Measurements from ENCODE around the gene CHN2. TPM values are rescaled to one million over a fixed set of nuclear protein-coding genes. Genes with fewer than 3 reads are reported as not detected.
"Not testable (repeated sequence)": the region's sequence is repeated elsewhere in the genome, so short reads cannot be mapped to it uniquely, and the experiment has no call there.

Gene CHN2
- total and polyA plus RNA-seq, 10 donors = 4.2 to 52.0 (median 28.5) TPM

GRCh38 chr7:29262191-29262917, 67.8 kb downstream of the CHN2 start:
- 83 to 90% (median 87%) methylated on average over 2 of the region's 2 CpGs for WGBS, 5 donors
- TF ChIP-seq POLR2A (IDR thresholded peaks at IDR 0.05) (no peak), POLR2AphosphoS5 (IDR thresholded peaks at IDR 0.05) (no peak)
- TF ChIP-seq, protein P1, sequence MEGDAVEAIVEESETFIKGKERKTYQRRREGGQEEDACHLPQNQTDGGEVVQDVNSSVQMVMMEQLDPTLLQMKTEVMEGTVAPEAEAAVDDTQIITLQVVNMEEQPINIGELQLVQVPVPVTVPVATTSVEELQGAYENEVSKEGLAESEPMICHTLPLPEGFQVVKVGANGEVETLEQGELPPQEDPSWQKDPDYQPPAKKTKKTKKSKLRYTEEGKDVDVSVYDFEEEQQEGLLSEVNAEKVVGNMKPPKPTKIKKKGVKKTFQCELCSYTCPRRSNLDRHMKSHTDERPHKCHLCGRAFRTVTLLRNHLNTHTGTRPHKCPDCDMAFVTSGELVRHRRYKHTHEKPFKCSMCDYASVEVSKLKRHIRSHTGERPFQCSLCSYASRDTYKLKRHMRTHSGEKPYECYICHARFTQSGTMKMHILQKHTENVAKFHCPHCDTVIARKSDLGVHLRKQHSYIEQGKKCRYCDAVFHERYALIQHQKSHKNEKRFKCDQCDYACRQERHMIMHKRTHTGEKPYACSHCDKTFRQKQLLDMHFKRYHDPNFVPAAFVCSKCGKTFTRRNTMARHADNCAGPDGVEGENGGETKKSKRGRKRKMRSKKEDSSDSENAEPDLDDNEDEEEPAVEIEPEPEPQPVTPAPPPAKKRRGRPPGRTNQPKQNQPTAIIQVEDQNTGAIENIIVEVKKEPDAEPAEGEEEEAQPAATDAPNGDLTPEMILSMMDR (IDR thresholded peaks at IDR 0.05 in 8 of 11, conservative IDR thresholded peaks at IDR 0.05 in 3 of 11) = no peak
- H3K9me3 ChIP-seq = no peaks in the 10 kb centered on the region
- DNase-seq = no peak
- H3K27ac ChIP-seq = no peak overlapping the region
- no peaks in the 10 kb centered on the region for H3K27me3 ChIP-seq (replicated peaks in 1 of 7)
- peaks cover 0 to 4% (median 0%) of the 10 kb centered on the region in 6 donors for H3K36me3 ChIP-seq
- peaks cover 0 to 14% (median 6%) of the 10 kb centered on the region in 6 donors for H3K4me1 ChIP-seq
- H3K4me3 ChIP-seq = no peak overlapping the region
- intact Hi-C loops (cut with DNase I; ENCODE audit: low total_unique reads) = no loop called here

DNA sequence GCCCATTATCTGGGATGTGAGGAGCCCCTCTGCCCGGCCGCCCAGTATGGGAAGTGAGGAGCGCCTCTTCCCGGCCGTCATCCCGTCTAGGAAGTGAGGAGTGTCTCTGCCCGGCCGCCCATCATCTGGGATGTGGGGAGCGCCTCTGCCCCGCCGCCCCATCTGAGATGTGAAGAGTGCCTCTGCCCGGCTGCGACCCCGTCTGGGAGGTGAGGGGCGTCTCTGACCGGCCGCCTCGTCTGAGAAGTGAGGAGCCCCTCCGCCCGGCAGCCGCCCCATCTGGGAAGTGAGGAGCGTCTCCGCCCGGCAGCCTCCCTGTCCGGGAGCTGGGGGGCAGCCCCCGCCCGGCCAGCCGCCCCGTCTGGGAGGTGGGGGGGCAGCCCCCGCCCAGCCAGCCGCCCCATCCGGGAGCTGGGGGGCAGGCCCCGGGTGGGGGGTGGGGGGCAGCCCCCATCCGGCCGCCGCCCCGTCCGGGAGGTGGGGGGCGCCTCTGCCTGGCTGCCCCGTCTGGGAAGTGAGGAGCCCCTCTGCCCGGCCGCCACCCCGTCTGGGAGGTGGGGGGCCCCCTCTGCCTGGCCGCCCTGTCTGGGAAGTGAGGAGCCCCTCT, 69.1 kb downstream of the CHN2 start:
- H3K9me3 ChIP-seq; H3K4me3 ChIP-seq; H3K27me3 ChIP-seq (replicated peaks in 1 of 7); H3K36me3 ChIP-seq; H3K27ac ChIP-seq; intact Hi-C loops (cut with DNase I; ENCODE audit: low total_unique reads): not testable (repeated sequence)
- peaks cover 0 to 14% (median 6%) of the 10 kb centered on the region in 6 donors for H3K4me1 ChIP-seq
- peak; percentile 69 for DNase-seq
- WGBS, 5 donors = 97 to 100% (median 98%) methylated on average over 2 to 44 of the region's 44 CpGs

DNA sequence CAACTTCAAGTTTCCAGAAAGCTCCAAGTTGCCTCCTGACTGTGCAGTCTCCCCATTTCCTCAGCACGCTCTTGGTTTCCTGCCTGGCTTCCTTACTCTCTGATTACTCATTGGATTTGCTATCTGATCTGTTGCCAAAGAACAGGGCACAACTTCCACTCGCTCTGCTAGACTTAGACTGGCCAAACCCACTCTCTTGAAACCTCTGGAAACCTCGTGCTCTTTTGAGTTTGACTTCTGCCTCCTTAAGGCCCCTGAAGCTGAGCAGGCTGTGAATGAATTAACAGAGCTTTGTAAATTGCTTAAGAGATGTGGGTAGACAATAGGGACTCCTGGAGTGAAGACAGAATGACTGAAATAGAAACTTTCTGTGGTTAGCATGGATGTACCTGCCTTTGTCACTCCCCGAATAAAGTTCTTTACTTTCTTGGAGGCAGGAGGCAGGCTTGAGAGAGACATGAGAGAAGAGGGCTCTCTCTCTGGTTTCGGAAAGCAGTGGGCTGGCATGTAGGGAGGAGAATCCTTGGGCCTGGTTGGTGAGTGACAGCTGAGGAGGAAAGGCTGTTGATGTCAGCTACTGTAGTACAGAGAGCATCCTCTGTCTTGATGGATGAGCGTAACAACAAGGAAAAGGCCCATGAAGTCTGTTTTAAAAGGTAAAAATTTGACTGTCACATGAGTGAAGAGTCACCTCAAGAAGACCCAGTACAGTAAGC, 70.8 kb downstream of the CHN2 start:
- Histone ChIP-seq H3K4me3 (no peak overlapping the region), H3K36me3 (peaks cover 0 to 4% (median 0%) of the 10 kb centered on the region in 6 donors), H3K27me3 (replicated peaks in 1 of 7) (no peaks in the 10 kb centered on the region), H3K9me3 (no peaks in the 10 kb centered on the region), H3K4me1 (peaks cover 0 to 20% (median 6%) of the 10 kb centered on the region in 6 donors), H3K27ac (peak overlapping the region in 1 of 8 donors; percentile 7)
- DNase-seq = no peak
- WGBS, 5 donors = 49 to 65% (median 50%) methylated on average over 6 of the region's 6 CpGs
- TF ChIP-seq, protein P1 (IDR thresholded peaks at IDR 0.05 in 8 of 11, conservative IDR thresholded peaks at IDR 0.05 in 3 of 11) = no peak
- no peak for TF ChIP-seq POLR2AphosphoS5 (IDR thresholded peaks at IDR 0.05)
- TF ChIP-seq POLR2A (IDR thresholded peaks at IDR 0.05) = no peak
- intact Hi-C loops (cut with DNase I; ENCODE audit: low total_unique reads) = no loop called here

DNA sequence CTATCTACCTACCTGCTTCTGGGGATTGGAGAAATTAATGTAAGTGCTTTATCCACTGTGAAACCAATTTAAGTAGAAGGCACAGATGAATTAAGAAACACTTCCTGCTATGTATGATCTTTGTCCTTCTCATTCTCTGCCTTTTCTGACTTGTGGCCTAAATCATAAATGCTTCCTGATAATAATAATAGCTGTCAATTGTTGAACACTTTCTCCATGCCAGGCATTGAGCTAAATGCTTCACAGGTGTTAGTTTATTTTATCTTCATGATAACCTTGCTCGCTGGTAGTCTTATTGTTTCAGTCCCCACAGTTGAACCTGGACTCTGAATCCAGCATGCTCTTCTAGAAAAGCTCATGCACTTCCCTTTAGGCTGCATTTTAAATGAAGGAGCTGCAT, 75.4 kb downstream of the CHN2 start:
- intact Hi-C loops (cut with DNase I; ENCODE audit: low total_unique reads) = no loop called here
- no peaks in the 10 kb centered on the region for H3K36me3 ChIP-seq
- H3K4me1 ChIP-seq = peaks cover 8 to 48% (median 33%) of the 10 kb centered on the region in 6 donors
- DNase-seq = no peak
- H3K4me3 ChIP-seq = no peak overlapping the region
- TF ChIP-seq POLR2A (IDR thresholded peaks at IDR 0.05) (no peak), POLR2AphosphoS5 (IDR thresholded peaks at IDR 0.05) (no peak)
- TF ChIP-seq, protein P1 (IDR thresholded peaks at IDR 0.05 in 8 of 11, conservative IDR thresholded peaks at IDR 0.05 in 3 of 11) = no peak
- H3K27ac ChIP-seq = no peak overlapping the region
- WGBS, 5 donors = 83 to 100% (median 95%) methylated on average over 1 of the region's 1 CpG
- H3K27me3 ChIP-seq (replicated peaks in 1 of 7) = no peaks in the 10 kb centered on the region
- H3K9me3 ChIP-seq = no peaks in the 10 kb centered on the region

Data from spleen (tissue), 11 donors.